Erythroblast (primary cell): ENCODE measurements around the gene SMC1B.

Experiments used
- GATA1 ChIP-seq: IDR thresholded peaks from 2 replicates; pipeline ENCODE4 v1.6.1; 2011; ENCODE audit warnings: low read depth, mild to moderate bottlenecking, control low read depth, low read length, moderate library complexity
- POLR2A ChIP-seq: IDR thresholded peaks from 2 replicates; pipeline ENCODE4 v1.6.1; 2011; ENCODE audit warnings: mild to moderate bottlenecking, low read length

- no peak for TF ChIP-seq POLR2A
- no peak for TF ChIP-seq GATA1
Measured at GRCh38 chr22:45335021-45335818, 78.2 kb downstream of the SMC1B start.
